Endometrial microvascular endothelial cells (primary cell): ENCODE data around the gene NEURL1B. TPM values are rescaled to one million over a fixed set of nuclear protein-coding genes. Genes with fewer than 3 reads are reported as not detected.

Experiments used
- in situ Hi-C: cut with HindIII; loops from 2 replicates; pipeline ENCODE4 v1.10.0; 2017; ENCODE audit warnings: low sequenced_read_pairs, low pct_unique_long_range_greater_than_20kb; ENCODE audit errors: inconsistent ontology term
- total RNA-seq: library from RNA; depleted of rRNA; stranded (reverse); fragments of >200 nt; gene quantifications from one replicate; pipeline ENCODE4 v1.2.3, GENCODE V29; 2015; ENCODE audit errors: inconsistent ontology term

The NEURL1B gene
- total RNA-seq, 1 donor from 2014 or later, result 5.3 TPM

GRCh38 chr5:172733131-172733973 is 92.3 kb downstream of the NEURL1B start:
- in situ Hi-C loops, result no loop called here

- in situ Hi-C loops, result no loop called here
Measured at GRCh38 chr5:172733974-172734346, 92.9 kb downstream of the NEURL1B start.

- in situ Hi-C loops, result no loop called here
Measured at GRCh38 chr5:172735141-172735831, 94.2 kb downstream of the NEURL1B start.

- in situ Hi-C loops, result no loop called here
Measured at GRCh38 chr5:172736508-172737135, 95.6 kb downstream of the NEURL1B start.

GRCh38 chr5:172739375-172739774 is 98.3 kb downstream of the NEURL1B start:
- in situ Hi-C loops, result no loop called here

- in situ Hi-C loops, result no loop called here
Measured at GRCh38 chr5:172740428-172741205, 99.6 kb downstream of the NEURL1B start.

Other genes starting within 250 kb of the NEURL1B start
- 16.5 TPM for gene SH3PXD2B, start 186.7 kb upstream of the NEURL1B start, total RNA-seq
- gene DUSP1, start 129.9 kb downstream of the NEURL1B start, total RNA-seq, result 143 TPM
- 129 TPM for gene ERGIC1, start 193.0 kb downstream of the NEURL1B start, total RNA-seq